Measurements from ENCODE around the gene CACNB4.

DNA sequence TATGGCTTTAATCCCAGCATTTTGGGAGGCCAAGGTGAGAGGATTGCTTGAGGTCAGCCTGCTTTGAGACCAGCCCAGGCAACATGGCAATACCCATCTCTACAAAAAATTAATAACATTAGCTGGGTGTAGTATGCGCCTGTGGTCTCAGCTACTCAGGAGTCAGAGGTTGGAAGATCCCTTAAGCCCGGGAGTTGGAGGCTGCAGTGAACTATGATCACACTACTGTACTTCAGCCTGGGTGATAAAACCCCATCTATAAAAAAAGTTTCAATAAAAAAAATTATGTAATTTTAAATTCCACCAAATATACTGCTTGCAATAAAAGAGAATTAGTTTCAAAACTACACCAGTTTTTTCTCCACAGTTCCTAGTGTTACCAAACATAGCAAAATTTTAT lies 23.3 kb upstream of the CACNB4 start:
- TF ChIP-seq, protein P1, sequence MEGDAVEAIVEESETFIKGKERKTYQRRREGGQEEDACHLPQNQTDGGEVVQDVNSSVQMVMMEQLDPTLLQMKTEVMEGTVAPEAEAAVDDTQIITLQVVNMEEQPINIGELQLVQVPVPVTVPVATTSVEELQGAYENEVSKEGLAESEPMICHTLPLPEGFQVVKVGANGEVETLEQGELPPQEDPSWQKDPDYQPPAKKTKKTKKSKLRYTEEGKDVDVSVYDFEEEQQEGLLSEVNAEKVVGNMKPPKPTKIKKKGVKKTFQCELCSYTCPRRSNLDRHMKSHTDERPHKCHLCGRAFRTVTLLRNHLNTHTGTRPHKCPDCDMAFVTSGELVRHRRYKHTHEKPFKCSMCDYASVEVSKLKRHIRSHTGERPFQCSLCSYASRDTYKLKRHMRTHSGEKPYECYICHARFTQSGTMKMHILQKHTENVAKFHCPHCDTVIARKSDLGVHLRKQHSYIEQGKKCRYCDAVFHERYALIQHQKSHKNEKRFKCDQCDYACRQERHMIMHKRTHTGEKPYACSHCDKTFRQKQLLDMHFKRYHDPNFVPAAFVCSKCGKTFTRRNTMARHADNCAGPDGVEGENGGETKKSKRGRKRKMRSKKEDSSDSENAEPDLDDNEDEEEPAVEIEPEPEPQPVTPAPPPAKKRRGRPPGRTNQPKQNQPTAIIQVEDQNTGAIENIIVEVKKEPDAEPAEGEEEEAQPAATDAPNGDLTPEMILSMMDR (IDR thresholded peaks at IDR 0.05), result no peak
- no peak for TF ChIP-seq POLR2A (IDR thresholded peaks at IDR 0.05)
